Measurements from ENCODE around the gene STRBP.
"Not testable (repeated sequence)": the region's sequence is repeated elsewhere in the genome, so short reads cannot be mapped to it uniquely, and the experiment has no call there.

STRBP gene

DNA sequence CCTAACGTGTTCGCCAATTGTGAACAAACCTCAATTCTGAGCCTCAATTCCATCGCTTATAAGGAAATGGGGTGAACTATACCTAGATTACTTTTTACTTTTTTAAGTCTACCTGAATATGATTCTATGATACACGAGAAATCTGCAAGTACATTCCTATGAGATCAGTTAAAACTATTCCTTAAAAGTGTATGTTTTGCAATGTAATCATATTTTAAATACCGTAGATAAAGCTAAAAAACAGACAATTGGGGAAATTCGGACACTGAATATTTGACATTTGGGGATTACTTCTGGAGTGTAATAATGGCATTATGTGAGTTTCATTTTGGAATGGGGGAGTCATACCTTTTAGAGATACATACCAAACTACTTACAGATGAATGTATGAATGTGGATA is 62.3 kb downstream of the STRBP start:
- Histone ChIP-seq H3K27ac (replicated peaks) (no peak overlapping the region), H3K27me3 (ENCODE audit: insufficient read depth, poor library complexity, severe bottlenecking) (no peaks in the 10 kb centered on the region), H3K4me3 (replicated peaks; ENCODE audit: insufficient read depth, low read length) (no peak overlapping the region)
- TF ChIP-seq SPI1 (IDR thresholded peaks at IDR 0.05; ENCODE audit: borderline replicate concordance, low read depth): no peak
- no peak for TF ChIP-seq POLR2AphosphoS5 (IDR thresholded peaks at IDR 0.05; ENCODE audit: low read depth)
- TF ChIP-seq, protein P1, sequence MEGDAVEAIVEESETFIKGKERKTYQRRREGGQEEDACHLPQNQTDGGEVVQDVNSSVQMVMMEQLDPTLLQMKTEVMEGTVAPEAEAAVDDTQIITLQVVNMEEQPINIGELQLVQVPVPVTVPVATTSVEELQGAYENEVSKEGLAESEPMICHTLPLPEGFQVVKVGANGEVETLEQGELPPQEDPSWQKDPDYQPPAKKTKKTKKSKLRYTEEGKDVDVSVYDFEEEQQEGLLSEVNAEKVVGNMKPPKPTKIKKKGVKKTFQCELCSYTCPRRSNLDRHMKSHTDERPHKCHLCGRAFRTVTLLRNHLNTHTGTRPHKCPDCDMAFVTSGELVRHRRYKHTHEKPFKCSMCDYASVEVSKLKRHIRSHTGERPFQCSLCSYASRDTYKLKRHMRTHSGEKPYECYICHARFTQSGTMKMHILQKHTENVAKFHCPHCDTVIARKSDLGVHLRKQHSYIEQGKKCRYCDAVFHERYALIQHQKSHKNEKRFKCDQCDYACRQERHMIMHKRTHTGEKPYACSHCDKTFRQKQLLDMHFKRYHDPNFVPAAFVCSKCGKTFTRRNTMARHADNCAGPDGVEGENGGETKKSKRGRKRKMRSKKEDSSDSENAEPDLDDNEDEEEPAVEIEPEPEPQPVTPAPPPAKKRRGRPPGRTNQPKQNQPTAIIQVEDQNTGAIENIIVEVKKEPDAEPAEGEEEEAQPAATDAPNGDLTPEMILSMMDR (IDR thresholded peaks at IDR 0.05; ENCODE audit: insufficient read depth, low read length): no peak
- TF ChIP-seq GABPA (IDR thresholded peaks at IDR 0.05; ENCODE audit: low read depth): no peak
- TF ChIP-seq, protein P2, sequence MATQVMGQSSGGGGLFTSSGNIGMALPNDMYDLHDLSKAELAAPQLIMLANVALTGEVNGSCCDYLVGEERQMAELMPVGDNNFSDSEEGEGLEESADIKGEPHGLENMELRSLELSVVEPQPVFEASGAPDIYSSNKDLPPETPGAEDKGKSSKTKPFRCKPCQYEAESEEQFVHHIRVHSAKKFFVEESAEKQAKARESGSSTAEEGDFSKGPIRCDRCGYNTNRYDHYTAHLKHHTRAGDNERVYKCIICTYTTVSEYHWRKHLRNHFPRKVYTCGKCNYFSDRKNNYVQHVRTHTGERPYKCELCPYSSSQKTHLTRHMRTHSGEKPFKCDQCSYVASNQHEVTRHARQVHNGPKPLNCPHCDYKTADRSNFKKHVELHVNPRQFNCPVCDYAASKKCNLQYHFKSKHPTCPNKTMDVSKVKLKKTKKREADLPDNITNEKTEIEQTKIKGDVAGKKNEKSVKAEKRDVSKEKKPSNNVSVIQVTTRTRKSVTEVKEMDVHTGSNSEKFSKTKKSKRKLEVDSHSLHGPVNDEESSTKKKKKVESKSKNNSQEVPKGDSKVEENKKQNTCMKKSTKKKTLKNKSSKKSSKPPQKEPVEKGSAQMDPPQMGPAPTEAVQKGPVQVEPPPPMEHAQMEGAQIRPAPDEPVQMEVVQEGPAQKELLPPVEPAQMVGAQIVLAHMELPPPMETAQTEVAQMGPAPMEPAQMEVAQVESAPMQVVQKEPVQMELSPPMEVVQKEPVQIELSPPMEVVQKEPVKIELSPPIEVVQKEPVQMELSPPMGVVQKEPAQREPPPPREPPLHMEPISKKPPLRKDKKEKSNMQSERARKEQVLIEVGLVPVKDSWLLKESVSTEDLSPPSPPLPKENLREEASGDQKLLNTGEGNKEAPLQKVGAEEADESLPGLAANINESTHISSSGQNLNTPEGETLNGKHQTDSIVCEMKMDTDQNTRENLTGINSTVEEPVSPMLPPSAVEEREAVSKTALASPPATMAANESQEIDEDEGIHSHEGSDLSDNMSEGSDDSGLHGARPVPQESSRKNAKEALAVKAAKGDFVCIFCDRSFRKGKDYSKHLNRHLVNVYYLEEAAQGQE (IDR thresholded peaks at IDR 0.05; ENCODE audit: insufficient replicate concordance, low read depth): no peak
- DNase-seq (ENCODE audit: low read depth in 1 of 2, low spot score in 1 of 2): no peak

DNA sequence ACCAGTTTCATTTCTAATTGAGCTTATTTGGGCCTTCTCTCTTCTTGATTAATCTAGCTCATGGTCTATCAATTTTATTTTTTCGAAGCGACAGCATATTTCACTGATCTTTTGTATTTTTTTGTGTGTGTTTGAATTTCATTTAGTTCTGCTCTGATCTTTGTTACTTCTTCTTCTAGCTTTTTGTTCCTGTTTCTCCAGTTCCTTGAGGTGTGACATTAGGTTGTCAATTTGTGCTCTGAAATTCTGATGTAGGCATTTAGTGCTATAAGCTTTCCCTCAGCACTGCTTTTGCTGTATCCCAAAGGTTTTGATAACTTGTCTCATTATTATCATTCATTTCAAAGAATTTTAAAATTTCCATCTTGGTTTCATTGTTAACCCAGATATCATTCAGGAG is 67.3 kb downstream of the STRBP start:
- DNase-seq (ENCODE audit: low read depth in 1 of 2, low spot score in 1 of 2): no peak
- TF ChIP-seq POLR2AphosphoS5 (IDR thresholded peaks at IDR 0.05; ENCODE audit: low read depth) (no peak), SPI1 (IDR thresholded peaks at IDR 0.05; ENCODE audit: borderline replicate concordance, low read depth) (no peak), GABPA (IDR thresholded peaks at IDR 0.05; ENCODE audit: low read depth) (no peak)
- TF ChIP-seq, protein P1 (IDR thresholded peaks at IDR 0.05; ENCODE audit: insufficient read depth, low read length): no peak
- TF ChIP-seq, protein P2 (IDR thresholded peaks at IDR 0.05; ENCODE audit: insufficient replicate concordance, low read depth): no peak
- H3K27ac ChIP-seq (replicated peaks): no peak overlapping the region
- H3K27me3 ChIP-seq (ENCODE audit: insufficient read depth, poor library complexity, severe bottlenecking): no peaks in the 10 kb centered on the region
- H3K4me3 ChIP-seq (replicated peaks; ENCODE audit: insufficient read depth, low read length): no peak overlapping the region

DNA sequence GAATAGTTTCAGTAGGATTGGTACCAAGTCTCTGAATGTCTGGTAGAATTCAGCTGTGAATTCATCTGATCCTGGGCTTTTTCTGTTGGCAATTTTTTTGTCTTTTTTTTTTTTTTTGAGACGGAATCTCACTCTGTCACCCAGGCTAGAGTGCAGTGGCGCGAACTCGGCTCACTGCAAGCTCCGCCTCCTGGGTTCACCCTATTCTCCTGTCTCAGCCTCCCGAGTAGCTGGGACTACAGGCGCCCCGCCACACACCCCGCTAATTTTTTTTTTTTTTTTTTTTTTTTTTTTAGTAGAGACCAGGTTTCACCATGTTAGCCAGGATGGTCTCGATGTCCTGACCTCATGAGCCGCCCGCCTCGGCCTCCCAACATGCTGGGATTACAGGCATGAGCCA is 67.9 kb downstream of the STRBP start:
- not testable (repeated sequence) for DNase-seq (ENCODE audit: low read depth in 1 of 2, low spot score in 1 of 2); H3K4me3 ChIP-seq (replicated peaks; ENCODE audit: insufficient read depth, low read length); H3K27ac ChIP-seq (replicated peaks); H3K27me3 ChIP-seq (ENCODE audit: insufficient read depth, poor library complexity, severe bottlenecking)

DNA sequence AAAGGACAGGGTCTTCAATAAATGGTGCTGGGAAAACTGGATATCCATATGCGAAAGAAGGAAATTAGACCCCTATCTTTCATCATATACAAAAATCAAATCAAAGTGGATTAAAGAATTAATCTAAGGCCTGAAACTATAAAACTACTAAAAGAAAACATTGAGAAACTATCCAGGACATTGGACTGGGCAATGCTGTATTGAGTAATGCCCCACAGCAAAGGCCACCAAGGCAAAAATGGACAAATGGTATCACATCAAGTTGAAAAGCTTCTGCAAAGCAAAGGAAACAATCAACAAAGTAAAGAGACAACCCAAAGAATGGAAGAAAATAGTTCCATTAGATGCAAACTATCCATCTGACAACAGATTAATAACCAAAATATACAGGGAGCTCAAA is 72.3 kb downstream of the STRBP start:
- Histone ChIP-seq H3K27me3 (ENCODE audit: insufficient read depth, poor library complexity, severe bottlenecking) (no peaks in the 10 kb centered on the region), H3K27ac (replicated peaks) (no peak overlapping the region), H3K4me3 (replicated peaks; ENCODE audit: insufficient read depth, low read length) (no peak overlapping the region)
- DNase-seq (ENCODE audit: low read depth in 1 of 2, low spot score in 1 of 2): no peak
- TF ChIP-seq, protein P2 (IDR thresholded peaks at IDR 0.05; ENCODE audit: insufficient replicate concordance, low read depth): no peak
- TF ChIP-seq, protein P1 (IDR thresholded peaks at IDR 0.05; ENCODE audit: insufficient read depth, low read length): no peak
- TF ChIP-seq SPI1 (IDR thresholded peaks at IDR 0.05; ENCODE audit: borderline replicate concordance, low read depth) (no peak), POLR2AphosphoS5 (IDR thresholded peaks at IDR 0.05; ENCODE audit: low read depth) (no peak), GABPA (IDR thresholded peaks at IDR 0.05; ENCODE audit: low read depth) (no peak)

Measured in HL-60 (cell line).